Measurements from ENCODE around the gene C1orf232.

The C1orf232 gene

DNA sequence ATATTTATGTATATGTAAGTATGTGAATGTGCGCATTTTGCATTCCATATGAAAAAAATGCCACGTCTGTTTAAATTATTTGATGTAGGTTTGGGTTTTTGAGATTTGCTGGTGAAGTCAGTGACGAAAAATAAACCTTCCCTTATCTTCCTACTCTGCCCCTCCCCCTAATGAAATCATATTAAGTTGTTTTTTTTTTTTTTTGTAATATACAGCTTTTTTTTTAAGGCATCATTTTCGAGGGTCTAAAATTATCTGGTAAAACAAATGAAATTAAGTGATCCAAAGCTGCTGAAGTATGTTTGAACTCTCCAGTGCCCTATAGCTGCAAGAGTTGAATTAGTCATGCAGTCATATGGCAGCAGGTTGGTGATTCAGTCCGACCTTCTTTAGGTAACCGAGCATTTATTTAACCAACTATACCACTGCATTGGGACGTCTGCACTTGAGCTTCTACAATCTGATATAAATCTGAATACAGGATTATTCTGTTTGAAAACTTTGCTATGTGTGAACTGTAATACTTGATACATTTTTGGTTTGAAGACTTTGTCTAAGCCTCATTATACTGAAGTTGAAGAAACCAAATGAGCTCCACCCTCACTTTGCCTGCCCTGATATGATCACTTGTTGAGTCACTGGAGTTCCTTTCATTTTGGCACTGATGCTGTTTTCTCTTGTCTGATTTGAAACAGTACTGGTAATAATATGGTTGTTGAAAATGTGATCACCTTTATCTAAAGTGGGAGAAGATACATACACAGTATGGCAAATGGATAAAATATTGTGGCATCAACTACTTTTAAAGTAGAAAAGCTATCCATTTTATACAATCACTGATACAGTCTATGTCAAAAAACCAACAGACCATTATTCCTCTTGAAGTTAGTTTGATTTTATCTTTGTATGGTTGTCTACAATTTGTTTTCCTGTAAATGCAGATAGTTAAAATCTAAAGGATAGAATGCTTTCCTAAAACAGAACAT is 45.5 kb downstream of the C1orf232 start:
- no peak for DNase-seq

DNA sequence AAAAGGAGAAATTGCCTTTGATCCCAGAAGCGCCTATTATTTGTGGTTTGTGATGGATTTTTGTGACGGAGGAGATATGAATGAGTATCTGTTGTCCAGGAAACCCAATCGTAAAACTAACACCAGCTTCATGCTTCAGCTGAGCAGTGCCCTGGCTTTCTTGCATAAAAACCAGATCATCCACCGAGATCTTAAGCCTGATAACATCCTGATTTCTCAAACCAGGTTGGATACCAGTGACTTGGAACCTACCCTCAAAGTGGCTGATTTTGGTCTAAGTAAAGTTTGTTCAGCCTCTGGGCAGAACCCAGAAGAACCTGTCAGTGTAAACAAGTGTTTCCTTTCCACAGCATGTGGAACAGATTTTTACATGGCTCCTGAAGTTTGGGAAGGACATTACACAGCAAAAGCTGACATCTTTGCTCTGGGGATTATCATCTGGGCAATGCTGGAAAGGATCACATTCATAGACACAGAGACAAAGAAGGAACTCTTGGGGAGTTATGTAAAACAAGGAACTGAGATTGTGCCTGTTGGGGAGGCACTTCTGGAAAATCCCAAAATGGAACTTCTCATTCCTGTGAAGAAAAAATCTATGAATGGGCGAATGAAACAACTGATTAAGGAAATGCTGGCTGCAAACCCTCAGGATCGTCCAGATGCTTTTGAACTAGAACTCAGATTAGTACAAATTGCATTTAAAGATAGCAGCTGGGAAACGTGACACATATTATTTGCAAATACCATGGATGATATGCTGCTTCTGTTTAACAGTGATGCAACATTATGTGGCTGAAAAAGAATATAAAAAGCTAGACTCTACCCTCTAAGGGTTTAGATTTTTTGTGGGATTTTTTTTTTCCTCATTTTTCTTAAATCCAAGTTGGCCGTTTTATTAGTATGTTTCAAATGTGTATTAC is 46.6 kb downstream of the C1orf232 start:
- no peak for DNase-seq

DNA sequence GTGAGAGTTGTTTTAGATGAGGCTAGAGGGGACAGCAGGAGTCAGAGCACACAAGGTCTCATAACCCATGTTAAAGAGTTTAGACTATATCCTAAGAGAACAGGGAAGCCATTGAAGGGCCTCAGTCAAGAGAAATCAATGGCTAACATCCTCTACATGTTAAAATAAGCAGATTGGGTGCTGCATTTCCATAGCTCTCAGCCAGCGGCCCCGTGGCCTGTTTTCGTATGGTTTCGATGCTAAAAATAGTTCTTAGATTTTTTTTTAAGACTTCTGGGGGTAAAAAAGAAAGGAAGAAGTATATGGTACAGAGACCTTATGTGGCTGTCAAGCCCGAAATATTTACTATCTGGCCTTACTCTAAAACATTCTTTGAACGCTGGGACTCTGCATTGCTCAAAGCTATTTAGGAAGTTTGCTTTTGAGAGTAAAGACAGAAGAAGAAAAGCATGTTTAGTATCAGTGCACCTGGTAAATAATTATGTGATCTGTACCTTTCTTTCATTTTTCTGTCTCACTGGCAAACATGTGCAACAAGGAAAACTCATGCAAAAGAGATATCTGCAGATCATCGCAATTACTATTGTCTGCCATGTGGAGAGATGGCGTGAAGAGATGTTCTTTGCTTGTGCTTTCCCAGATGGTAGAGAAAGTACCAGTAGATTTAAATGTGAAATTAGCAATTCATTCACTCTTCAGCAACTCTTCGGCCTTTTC is 48.7 kb downstream of the C1orf232 start:
- no peak for DNase-seq

DNA sequence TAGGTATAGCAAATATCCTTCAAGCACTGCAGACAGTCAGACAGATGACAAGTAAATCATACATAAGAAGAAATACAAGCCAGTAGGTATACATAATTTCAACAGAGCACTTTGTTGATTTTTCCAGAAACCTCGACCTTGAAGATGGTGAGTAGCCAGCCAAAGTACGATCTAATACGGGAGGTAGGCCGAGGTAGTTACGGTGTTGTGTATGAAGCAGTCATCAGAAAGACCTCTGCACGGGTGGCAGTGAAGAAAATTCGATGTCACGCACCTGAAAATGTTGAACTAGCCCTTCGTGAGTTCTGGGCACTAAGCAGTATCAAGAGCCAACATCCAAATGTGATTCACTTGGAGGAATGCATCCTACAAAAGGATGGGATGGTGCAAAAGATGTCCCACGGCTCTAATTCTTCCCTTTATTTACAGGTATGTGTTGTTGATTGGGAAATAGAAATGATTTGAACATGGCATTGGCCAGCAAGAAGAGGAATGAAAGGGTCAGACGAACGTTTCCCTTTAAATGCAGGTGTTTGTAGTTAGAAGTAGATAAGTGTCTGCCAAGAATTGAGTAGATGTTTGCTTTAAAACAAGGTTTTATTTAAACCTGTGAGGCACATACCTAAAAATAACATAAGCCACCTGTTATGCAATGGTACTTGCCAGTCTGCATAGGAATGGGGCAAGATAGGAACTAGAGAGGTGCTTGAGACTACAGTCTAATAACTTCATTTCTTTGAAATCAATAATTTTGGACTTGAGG is 54.4 kb downstream of the C1orf232 start:
- no peak for DNase-seq
